H1 (cell line): ENCODE results near the gene FBN1. TPM values are rescaled to one million over a fixed set of nuclear protein-coding genes. Genes with fewer than 3 reads are reported as not detected.

Source experiments
- CTCF ChIA-PET: fragments of 300-600 bp; sonication (Branson Sonifier 250); formaldehyde crosslinking; loops from one replicate; lab custom pipeline; 2021; ENCODE audit not compliant: partially characterized antibody; lab: Charles Lee
- POLR2A ChIA-PET: fragments of 300-600 bp; sonication (Branson Sonifier 250); formaldehyde crosslinking; loops from one replicate; lab custom pipeline; 2021; ENCODE audit warnings: inconsistent platforms; ENCODE audit not compliant: partially characterized antibody; lab: Charles Lee
- DNase-seq, 2 experiments: peaks; one replicate each; pipeline versions ENCODE4 v3.0.0 to v3.0.0-alpha.2; 2010 to 2022; ENCODE audit warnings: low spot score in 2 of 2, low read depth in 1 of 2, mixed read lengths in 1 of 2
- FAIRE-seq: peaks from 2 replicates; lab custom pipeline; 2011; peaks lifted over from hg19 to GRCh38; lab: Jason Lieb, UNC
- H2AFZ ChIP-seq: 2 replicates; pipeline ENCODE4 v1.8.1; 2012; ENCODE audit warnings: low read length, inconsistent platforms
- H2AK5ac ChIP-seq: 2 replicates; pipeline ENCODE4 v1.6.1; 2013; ENCODE audit warnings: low read depth, low read length
- H2BK120ac ChIP-seq: replicated peaks from 2 replicates; pipeline ENCODE3; 2013; ENCODE audit warnings: low read depth, low read length, inconsistent platforms
- H2BK12ac ChIP-seq: 2 replicates; pipeline ENCODE4 v1.6.1; 2013; ENCODE audit warnings: low read depth, low read length
- H2BK15ac ChIP-seq: 2 replicates; pipeline ENCODE4 v1.6.1; 2013; ENCODE audit warnings: low read length
- H2BK20ac ChIP-seq: 2 replicates; pipeline ENCODE4 v1.6.1; 2013; ENCODE audit warnings: low read length
- H2BK5ac ChIP-seq: 2 replicates; pipeline ENCODE4 v1.6.1; 2013; ENCODE audit warnings: low read depth, low read length
- H3K14ac ChIP-seq: 2 replicates; pipeline ENCODE4 v1.6.1; 2013; ENCODE audit warnings: inconsistent platforms; ENCODE audit not compliant: insufficient read length
- H3K18ac ChIP-seq: 2 replicates; pipeline ENCODE4 v1.6.1; 2013; ENCODE audit warnings: low read length; ENCODE audit errors: extremely low read depth
- H3K23ac ChIP-seq: 2 replicates; pipeline ENCODE4 v1.6.1; 2013; ENCODE audit warnings: inconsistent platforms; ENCODE audit not compliant: insufficient read length
- H3K23me2 ChIP-seq: 2 replicates; pipeline ENCODE4 v1.6.1; 2013; ENCODE audit warnings: low read depth, low read length
- H3K27ac ChIP-seq: 2 replicates; pipeline ENCODE4 v1.6.1; 2011; ENCODE audit warnings: low read depth, low read length, inconsistent platforms
- H3K27me3 ChIP-seq, 4 experiments: replicated peaks in 1 of 4; 1 replicate in 1 of 4; 2 replicates in 3 of 4; pipeline versions ENCODE4 v1.6.1 to v1.8.1; 2011 to 2013; ENCODE audit warnings: low read length in 3 of 4, mild to moderate bottlenecking in 3 of 4, inconsistent platforms in 2 of 4, mixed read lengths in 2 of 4, moderate library complexity in 1 of 4; ENCODE audit not compliant: control insufficient read depth in 3 of 4, insufficient read depth in 3 of 4; ENCODE audit errors: extremely low read depth in 1 of 4
- H3K36me3 ChIP-seq, 4 experiments: 2 replicates each; pipeline versions ENCODE4 v1.6.1 to v1.8.1; 2011 to 2013; ENCODE audit warnings: mild to moderate bottlenecking in 4 of 4, low read length in 3 of 4, moderate library complexity in 2 of 4, control low read depth in 1 of 4, inconsistent platforms in 1 of 4; ENCODE audit not compliant: insufficient read depth in 4 of 4, control insufficient read depth in 2 of 4
- H3K4ac ChIP-seq: replicated peaks from 2 replicates; pipeline ENCODE3; 2013; ENCODE audit warnings: low read length, low read depth, mixed read lengths, inconsistent platforms; ENCODE audit not compliant: insufficient read length
- H3K4me1 ChIP-seq, 4 experiments: replicated peaks in 1 of 4; 1 replicate in 1 of 4; 2 replicates in 3 of 4; pipeline versions ENCODE4 v1.6.1 to v1.8.1; 2011 to 2013; ENCODE audit warnings: low read length in 3 of 4, inconsistent platforms in 2 of 4, mixed read lengths in 1 of 4; ENCODE audit not compliant: insufficient read depth in 4 of 4, control insufficient read depth in 3 of 4
- H3K4me2 ChIP-seq, 2 experiments: 2 replicates each; pipeline versions ENCODE4 v1.6.1 to v1.8.1; 2011 to 2013; ENCODE audit warnings: low read depth in 2 of 2, low read length in 2 of 2, control low read depth in 1 of 2, inconsistent platforms in 1 of 2, mild to moderate bottlenecking in 1 of 2; ENCODE audit not compliant: insufficient read depth in 1 of 2
- H3K4me3 ChIP-seq, 4 experiments: fragments of 200-600, 300-600 bp in 1 of 4; sonication (generic), shearing (Covaris generic), sonication (Bioruptor Twin) in 1 of 4; 2 replicates each; pipeline versions ENCODE4 v1.5.1 to v1.8.1; 2011 to 2016; ENCODE audit warnings: low read length in 4 of 4, low read depth in 3 of 4, control low read depth in 2 of 4, inconsistent platforms in 2 of 4, mild to moderate bottlenecking in 2 of 4, mixed read lengths in 1 of 4, moderate library complexity in 1 of 4; ENCODE audit not compliant: insufficient read depth in 2 of 4; ENCODE audit errors: extremely low read depth in 1 of 4
- H3K56ac ChIP-seq: replicated peaks from 2 replicates; pipeline ENCODE3; 2013; ENCODE audit warnings: low read depth, mild to moderate bottlenecking, mixed read lengths, low read length, inconsistent platforms; ENCODE audit not compliant: insufficient read length
- H3K79me1 ChIP-seq: 2 replicates; pipeline ENCODE4 v1.6.1; 2013; ENCODE audit warnings: low read depth, low read length, control low read depth
- H3K79me2 ChIP-seq, 2 experiments: 2 replicates each; pipeline versions ENCODE4 v1.6.1 to v1.8.1; 2012 to 2013; ENCODE audit warnings: low read length in 2 of 2, mild to moderate bottlenecking in 2 of 2, inconsistent platforms in 1 of 2; ENCODE audit not compliant: insufficient read depth in 2 of 2, control insufficient read depth in 1 of 2
- H3K9ac ChIP-seq, 4 experiments: replicated peaks in 1 of 4; 1 replicate in 1 of 4; 2 replicates in 3 of 4; pipeline versions ENCODE4 v1.6.1 to v1.8.1; 2011 to 2013; ENCODE audit warnings: low read depth in 3 of 4, low read length in 3 of 4, control low read depth in 2 of 4, mild to moderate bottlenecking in 2 of 4, moderate library complexity in 2 of 4, inconsistent platforms in 1 of 4; ENCODE audit errors: extremely low read depth in 1 of 4
- H3K9me3 ChIP-seq, 2 experiments: 2 replicates each; pipeline versions ENCODE4 v1.6.1 to v1.8.1; 2012 to 2013; ENCODE audit warnings: mild to moderate bottlenecking in 2 of 2, moderate library complexity in 2 of 2, control low read depth in 1 of 2, inconsistent platforms in 1 of 2, low read depth in 1 of 2, low read length in 1 of 2, mixed read lengths in 1 of 2; ENCODE audit not compliant: insufficient read depth in 2 of 2
- H4K20me1 ChIP-seq, 2 experiments: replicated peaks in 1 of 2; 2 replicates each; pipeline versions ENCODE3 to v1.8.1; 2011 to 2013; ENCODE audit warnings: inconsistent platforms in 2 of 2, low read length in 2 of 2, mild to moderate bottlenecking in 1 of 2; ENCODE audit not compliant: insufficient read depth in 2 of 2, control insufficient read depth in 1 of 2
- H4K5ac ChIP-seq: 2 replicates; pipeline ENCODE4 v1.6.1; 2013; ENCODE audit warnings: low read length, low read depth, mixed read lengths, inconsistent platforms; ENCODE audit not compliant: insufficient read length
- H4K8ac ChIP-seq: 2 replicates; pipeline ENCODE4 v1.8.0; 2013; ENCODE audit warnings: mild to moderate bottlenecking, moderate library complexity, low read length, inconsistent platforms; ENCODE audit not compliant: insufficient read depth; ENCODE audit errors: extremely low read depth
- H4K91ac ChIP-seq: replicated peaks from 2 replicates; pipeline ENCODE3; 2013; ENCODE audit warnings: low read length, mixed read lengths, inconsistent platforms; ENCODE audit not compliant: insufficient read length
- CEBPB ChIP-seq: IDR thresholded peaks from 2 replicates; pipeline ENCODE4 v1.6.1; 2012; ENCODE audit warnings: low read depth, low read length
- CHD1 ChIP-seq: IDR thresholded peaks from 2 replicates; pipeline ENCODE4 v1.6.1; 2012; ENCODE audit warnings: low read depth, low read length, improper control_type of control experiment
- CTCF ChIP-seq, 3 experiments: IDR thresholded peaks; 1 replicate in 2 of 3; 2 replicates in 1 of 3; pipeline versions ENCODE4 v1.5.1 to v1.6.1; 2011; ENCODE audit warnings: low read length in 3 of 3, mild to moderate bottlenecking in 3 of 3, inconsistent platforms in 2 of 3, low read depth in 1 of 3, moderate library complexity in 1 of 3; ENCODE audit not compliant: insufficient read depth in 1 of 3; ENCODE audit errors: control extremely low read depth in 1 of 3
- EP300 ChIP-seq, 2 experiments: IDR thresholded peaks; 1 replicate in 1 of 2; 2 replicates in 1 of 2; pipeline ENCODE4 v1.6.1; 2011 to 2012; ENCODE audit warnings: low read depth in 2 of 2, low read length in 2 of 2, mild to moderate bottlenecking in 2 of 2, borderline replicate concordance in 1 of 2, inconsistent platforms in 1 of 2, moderate library complexity in 1 of 2
- KDM5A ChIP-seq: fragments of 200-600 bp; IDR thresholded peaks from 2 replicates; pipeline ENCODE4 v1.7.1; 2012; ENCODE audit warnings: mild to moderate bottlenecking, low read length, inconsistent platforms, mixed read lengths
- RBBP5 ChIP-seq: IDR thresholded peaks from 2 replicates; pipeline ENCODE4 v1.7.1; 2012; ENCODE audit warnings: low read depth, mild to moderate bottlenecking, inconsistent platforms, low read length, moderate library complexity, borderline replicate concordance
- SIN3A ChIP-seq, 2 experiments: IDR thresholded peaks in 1 of 2; conservative IDR thresholded peaks in 1 of 2; 2 replicates each; pipeline ENCODE4 v1.6.1; 2011 to 2012; ENCODE audit warnings: low read length in 2 of 2, improper control_type of control experiment in 1 of 2, low read depth in 1 of 2, mild to moderate bottlenecking in 1 of 2
- SRF ChIP-seq: IDR thresholded peaks from 2 replicates; pipeline ENCODE4 v1.6.1; 2011; ENCODE audit warnings: mild to moderate bottlenecking, low read depth, low read length, moderate library complexity
- WGBS, 2 experiments: shearing (Covaris generic) in 1 of 2; methylation state at CpG; one replicate each; pipeline versions ENCODE4 v1.1.6 to v1.1.7; 2013 to 2015; ENCODE audit warnings: low lambda C conversion rate in 2 of 2, mixed read lengths in 2 of 2, inconsistent platforms in 1 of 2, low coverage in 1 of 2, missing lambda C conversion rate in 1 of 2; ENCODE audit not compliant: insufficient replicate concordance in 2 of 2, insufficient coverage in 1 of 2, insufficient read length in 1 of 2; ENCODE audit errors: extremely low coverage in 1 of 2, missing lambda C conversion rate in 1 of 2; 5-methylcytosine and 5-hydroxymethylcytosine counted together
- polyA plus RNA-seq, 7 experiments: library from polyadenylated mRNA; depleted of rRNA in 3 of 7; stranded (reverse) in 5 of 7; unstranded in 2 of 7; fragments of >200 nt in 5 of 7; fragments of 200-250 nt in 2 of 7; gene quantifications; 1 replicate in 5 of 7; 2 replicates in 1 of 7; 4 replicates in 1 of 7; pipeline versions ENCODE4 v1.2.1 to v1.2.3, GENCODE V29; 2011 to 2013; ENCODE audit warnings: missing spikeins in 2 of 7, mixed read lengths in 2 of 7
- total RNA-seq: library from RNA; stranded (reverse); fragmentation: NEBNext Ultra II Directional; extraction: Animal tissue kit (Norgen Biotek cat#: 25700); gene quantifications from 2 replicates; pipeline ENCODE4 v1.2.1, GENCODE V29; 2021

FBN1 gene
- total and polyA plus RNA-seq, 2 of the 8 experiments (the other 6 are each of a cell fraction or from before 2014, with no cell fraction given), result 3.0 to 4.0 TPM

- Histone ChIP-seq H3K56ac (no peak overlapping the region), H3K9ac (no peak overlapping the region), H2BK20ac (no peak overlapping the region), H3K14ac (no peak overlapping the region), H2BK5ac (no peak overlapping the region), H4K8ac (no peak overlapping the region), H2BK12ac (no peak overlapping the region), H3K18ac (no peak overlapping the region), H3K23ac (no peak overlapping the region), H4K5ac (no peak overlapping the region), H2AK5ac (no peak overlapping the region), H3K4me2 (no peak overlapping the region), H3K4me3 (no peak overlapping the region), H2BK15ac (no peak overlapping the region), H4K20me1 (no peaks in the 10 kb centered on the region), H3K36me3 (no peaks in the 10 kb centered on the region; a peak in 1 of 8 replicates), H4K91ac (no peak overlapping the region), H3K27ac (no peak overlapping the region), H2AFZ (no peak overlapping the region), H3K79me2 (no peaks in the 10 kb centered on the region), H3K4me1 (no peaks in the 10 kb centered on the region), H3K4ac (no peak overlapping the region), H3K9me3 (no peaks in the 10 kb centered on the region), H2BK120ac (no peak overlapping the region), H3K27me3 (no peaks in the 10 kb centered on the region), H3K23me2 (no peaks in the 10 kb centered on the region), H3K79me1 (no peaks in the 10 kb centered on the region)
- DNase-seq, result no peak
- FAIRE-seq, result no peak
- WGBS, 2 experiments, result 84% methylated on average over 6 of the region's 6 CpGs; no CpG with 5 or more reads in 1 of the 2 experiments
- ChIA-PET CTCF (interaction anchor here (0.8 to 3.2 kb wide), 5 partner anchors 11 to 63 kb away, joined by 3 to 14 read pairs (median 4); no protein-coding TSS in a partner anchor), POLR2A (interaction anchor here (1.3 kb wide), 1 partner anchor 13 kb away, joined by 3 read pairs; no protein-coding TSS in a partner anchor)
- TF ChIP-seq EP300 (IDR thresholded peaks at IDR 0.05; ENCODE audit: borderline replicate concordance in 1 of 2, low read depth in 2 of 2, low read length in 2 of 2) (no peak), CHD1 (no peak), CTCF (IDR thresholded peaks at IDR 0.05; ENCODE audit: control extremely low read depth in 1 of 3, insufficient read depth in 1 of 3, low read depth in 1 of 3, low read length in 3 of 3) (no peak), CEBPB (no peak), RBBP5 (no peak), KDM5A (no peak), SRF (no peak), SIN3A (conservative IDR thresholded peaks at IDR 0.05 in 1 of 2, IDR thresholded peaks at IDR 0.05 in 1 of 2; ENCODE audit: low read depth in 1 of 2, low read length in 2 of 2) (no peak)
Measured at GRCh38 chr15:48427479-48427878, 218.0 kb downstream of the FBN1 start.
